Activated T-cell treated with anti-CD3 and anti-CD28 coated beads, Interleukin-2, amount 50 U/mL, for 72 hours (primary cell): ENCODE measurements around the gene ERVFRD-1. TPM values are rescaled to one million over a fixed set of nuclear protein-coding genes. Genes with fewer than 3 reads are reported as not detected.
A peak's percentile ranks its signal among the peaks of the same experiment; 100 is the strongest.
"Not testable (repeated sequence)": the region's sequence is repeated elsewhere in the genome, so short reads cannot be mapped to it uniquely, and the experiment has no call there.

ENCODE experiments used
- ATAC-seq, 2 donors: fragments of 150-1000 bp; cut with Tn5 transposase; replicated peaks in 1 of 2; 2 replicates each; pipeline ENCODE4 v1.10.0; 2021; ENCODE audit warnings: moderate library complexity in 2 of 2, mild to moderate bottlenecking in 1 of 2
- DNase-seq, 2 donors: peaks; one replicate each; pipeline ENCODE4 v3.0.0; 2021 to 2022; ENCODE audit warnings: mixed read lengths in 1 of 2
- H3K27ac Mint-ChIP-seq: one replicate; pipeline ENCODE4 v1.8.0; 2022; ENCODE audit warnings: mild to moderate bottlenecking, moderate library complexity, mixed read lengths
- H3K27me3 Mint-ChIP-seq: one replicate; pipeline ENCODE4 v1.8.0; 2022; ENCODE audit warnings: low read depth, mixed read lengths
- H3K36me3 Mint-ChIP-seq, 2 donors: one replicate each; pipeline ENCODE4 v1.8.0; 2022; ENCODE audit warnings: mixed read lengths in 2 of 2, mild to moderate bottlenecking in 1 of 2; ENCODE audit not compliant: insufficient read depth in 2 of 2
- H3K4me1 Mint-ChIP-seq: one replicate; pipeline ENCODE4 v1.8.0; 2022; ENCODE audit warnings: low read depth, mixed read lengths
- H3K4me3 Mint-ChIP-seq, 2 donors: one replicate each; pipeline ENCODE4 v1.8.0; 2022; ENCODE audit warnings: mild to moderate bottlenecking in 2 of 2, mixed read lengths in 2 of 2, moderate library complexity in 2 of 2
- H3K9me3 Mint-ChIP-seq, 2 donors: one replicate each; pipeline ENCODE4 v1.8.0; 2022; ENCODE audit warnings: mixed read lengths in 2 of 2
- total RNA-seq, 2 donors: library from RNA; stranded (reverse); gene quantifications; one replicate each; pipeline ENCODE4 v1.2.3, GENCODE V29; 2022

The ERVFRD-1 gene
- total RNA-seq, 2 donors from 2014 or later: not detected

DNA sequence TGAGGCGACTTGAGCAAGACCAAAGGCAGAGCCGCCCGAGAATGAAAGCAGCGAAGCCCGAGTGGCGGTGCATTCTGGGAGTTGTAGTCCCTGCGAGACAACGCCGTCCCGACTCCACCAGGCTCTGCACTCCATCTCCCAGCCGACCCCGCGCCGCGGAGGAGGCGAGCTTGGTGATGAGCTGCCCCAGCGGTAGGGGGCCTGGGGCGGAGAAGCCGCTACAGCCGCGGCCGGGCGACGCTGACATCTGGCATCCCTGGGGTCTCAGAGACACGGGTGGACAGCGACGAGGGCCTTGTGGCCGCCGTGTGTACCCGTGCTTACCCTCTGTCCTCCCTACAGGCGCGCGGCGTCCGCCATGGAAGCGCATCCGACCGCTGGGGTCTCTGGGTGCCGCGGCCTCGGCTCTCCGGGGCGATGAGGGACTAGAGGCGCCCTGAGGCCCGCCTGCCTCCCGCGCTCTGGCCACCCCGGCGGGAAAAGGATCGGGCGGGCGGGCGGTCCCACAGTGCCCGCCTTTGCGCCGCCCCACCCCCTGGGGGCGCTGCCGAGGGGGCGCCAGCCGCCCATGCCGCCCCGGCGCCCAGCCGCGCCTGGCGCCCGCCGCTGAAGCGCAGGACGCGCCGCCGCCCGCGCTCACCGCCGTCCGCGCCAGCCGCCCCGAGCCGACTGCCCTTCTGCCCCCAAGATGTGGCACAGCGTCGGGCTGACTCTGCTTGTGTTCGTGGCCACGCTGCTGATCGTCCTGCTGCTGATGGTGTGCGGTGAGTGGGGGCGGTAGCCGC is 17.7 kb downstream of the ERVFRD-1 start, which contains the start of gene SMIM13:
Gene SMIM13 (plus strand): TSS at position 209 of the 785 bp plus-strand sequence. CDS start 480 bp downstream, at position 689.
- Mint-ChIP-seq H3K4me1 (peaks cover 32% of the 10 kb centered on the region), H3K9me3 (no peaks in the 10 kb centered on the region), H3K27me3 (no peaks in the 10 kb centered on the region), H3K27ac (peak within 1 kb of the TSS; percentile 100), H3K36me3 (peaks cover 3% of the 10 kb centered on the region in 2 donors), H3K4me3 (peak within 1 kb of the TSS; percentile 88 to 100)
- ATAC-seq (peak; percentile 92 to 96), DNase-seq (peak; percentile 95 to 96)

DNA sequence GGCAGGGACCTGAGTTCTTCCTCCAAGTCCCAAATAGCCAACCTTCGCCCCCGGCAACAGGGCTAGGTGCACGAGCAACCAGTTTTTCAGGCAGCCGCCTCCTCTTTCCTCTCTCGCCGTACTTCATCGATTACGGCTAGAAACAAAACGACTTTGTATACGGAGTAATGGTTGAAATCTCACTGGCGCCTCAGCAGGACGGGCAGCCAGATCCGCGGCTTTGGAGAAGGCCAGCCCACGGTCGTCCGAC is 18.2 kb downstream of the ERVFRD-1 start:
- ATAC-seq (peak; percentile 8 to 13), DNase-seq (no peak)
- Mint-ChIP-seq H3K4me1 (peaks cover 32% of the 10 kb centered on the region), H3K27ac (peak overlapping the region; percentile 94), H3K27me3 (no peaks in the 10 kb centered on the region), H3K9me3 (no peaks in the 10 kb centered on the region), H3K4me3 (peak overlapping the region; percentile 88 to 100), H3K36me3 (peaks cover 3% of the 10 kb centered on the region in 2 donors)

GRCh38 chr6:11092668-11093375 is 18.7 kb downstream of the ERVFRD-1 start:
- H3K4me3 Mint-ChIP-seq: peak overlapping the region; percentile 88 to 100
- H3K9me3 Mint-ChIP-seq: no peaks in the 10 kb centered on the region
- H3K4me1 Mint-ChIP-seq: peaks cover 32% of the 10 kb centered on the region
- ATAC-seq (peak; percentile 21 to 24), DNase-seq (peak in 1 of 2 donors; percentile 35)
- H3K27me3 Mint-ChIP-seq: no peaks in the 10 kb centered on the region
- peak overlapping the region; percentile 94 for H3K27ac Mint-ChIP-seq
- peaks cover 3% of the 10 kb centered on the region in 2 donors for H3K36me3 Mint-ChIP-seq

DNA sequence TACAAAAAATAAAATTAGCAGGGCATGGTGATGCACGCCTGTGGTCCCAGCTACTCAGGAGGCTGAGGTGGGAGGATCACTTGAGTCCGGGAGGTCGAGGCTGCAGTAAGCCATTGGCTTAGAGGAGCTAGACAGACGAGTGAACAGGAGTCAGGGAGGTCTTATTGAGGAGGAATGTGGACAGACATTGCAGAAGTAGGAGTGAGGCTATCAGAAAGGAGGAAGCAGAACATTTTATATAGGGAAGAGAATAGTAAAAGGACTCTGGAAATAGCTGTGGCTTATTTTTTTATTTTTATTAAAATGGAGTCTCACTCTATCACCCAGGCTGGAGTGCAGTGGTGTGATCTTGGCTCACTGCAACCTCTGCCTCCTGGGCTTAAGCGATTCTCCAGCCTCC is 20.4 kb downstream of the ERVFRD-1 start:
- not testable (repeated sequence) for DNase-seq, ATAC-seq, H3K36me3 Mint-ChIP-seq, H3K27ac Mint-ChIP-seq, H3K4me3 Mint-ChIP-seq, H3K27me3 Mint-ChIP-seq, H3K9me3 Mint-ChIP-seq
- peaks cover 27% of the 10 kb centered on the region for H3K4me1 Mint-ChIP-seq

DNA sequence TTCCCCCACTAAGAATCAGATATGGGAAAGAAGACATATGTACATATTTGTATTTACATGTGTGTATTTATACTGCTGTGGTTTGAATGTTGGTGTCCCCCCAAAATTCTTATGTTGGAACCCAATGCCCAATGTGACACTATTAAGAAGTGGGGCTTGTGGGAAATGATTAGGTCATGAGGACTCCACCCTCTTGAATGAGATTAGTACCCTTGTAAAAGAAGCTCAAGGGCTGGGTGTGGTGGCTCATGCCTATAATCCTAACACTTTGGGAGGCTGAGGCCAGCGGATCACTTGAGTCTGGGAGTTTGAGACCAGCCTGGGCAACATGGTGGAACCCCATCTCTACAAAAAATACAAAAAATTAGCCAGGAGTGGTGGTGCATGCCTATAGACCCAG is 21.8 kb downstream of the ERVFRD-1 start:
- no peaks in the 10 kb centered on the region for H3K27me3 Mint-ChIP-seq
- ATAC-seq: no peak
- no peak overlapping the region for H3K27ac Mint-ChIP-seq
- H3K4me3 Mint-ChIP-seq: no peak overlapping the region
- H3K36me3 Mint-ChIP-seq: peaks cover 0 to 3% of the 10 kb centered on the region in 2 donors
- no peaks in the 10 kb centered on the region for H3K9me3 Mint-ChIP-seq
- no peak for DNase-seq
- peaks cover 14% of the 10 kb centered on the region for H3K4me1 Mint-ChIP-seq

DNA sequence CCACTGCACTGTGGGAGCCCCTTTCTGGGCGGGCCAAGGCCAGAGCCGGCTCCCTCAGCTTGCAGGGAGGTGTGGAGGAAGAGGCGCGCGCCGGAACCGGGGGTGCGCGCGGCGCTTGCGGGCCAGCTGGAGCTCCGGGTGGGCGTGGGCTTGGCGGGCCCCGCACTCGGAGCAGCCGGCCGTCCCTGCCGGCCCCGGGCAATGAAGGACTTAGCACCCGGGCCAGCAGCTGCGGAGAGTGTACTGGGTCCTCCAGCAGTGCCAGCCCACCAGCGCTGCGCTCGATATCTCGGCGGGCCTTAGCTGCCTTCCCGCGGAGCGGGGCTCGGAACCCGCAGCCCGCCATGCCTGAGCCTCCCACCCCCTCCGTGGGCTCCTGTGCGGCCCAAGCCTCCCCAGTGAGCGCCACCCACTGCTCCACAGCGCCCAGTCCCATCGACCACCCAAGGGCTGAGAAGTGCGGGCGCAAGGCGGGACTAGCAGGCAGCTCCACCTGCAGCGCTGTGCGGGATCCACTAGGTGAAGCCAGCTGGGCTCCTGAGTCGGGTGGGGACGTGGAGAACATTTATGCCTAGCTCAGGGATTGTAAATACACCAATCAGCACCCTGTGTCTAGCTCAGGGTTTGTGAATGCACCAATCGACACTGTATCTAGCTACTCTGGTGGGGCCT is 24.2 kb downstream of the ERVFRD-1 start:
- H3K27ac Mint-ChIP-seq, H3K4me1 Mint-ChIP-seq, H3K27me3 Mint-ChIP-seq, H3K9me3 Mint-ChIP-seq, DNase-seq, ATAC-seq, H3K4me3 Mint-ChIP-seq, H3K36me3 Mint-ChIP-seq: not testable (repeated sequence)

DNA sequence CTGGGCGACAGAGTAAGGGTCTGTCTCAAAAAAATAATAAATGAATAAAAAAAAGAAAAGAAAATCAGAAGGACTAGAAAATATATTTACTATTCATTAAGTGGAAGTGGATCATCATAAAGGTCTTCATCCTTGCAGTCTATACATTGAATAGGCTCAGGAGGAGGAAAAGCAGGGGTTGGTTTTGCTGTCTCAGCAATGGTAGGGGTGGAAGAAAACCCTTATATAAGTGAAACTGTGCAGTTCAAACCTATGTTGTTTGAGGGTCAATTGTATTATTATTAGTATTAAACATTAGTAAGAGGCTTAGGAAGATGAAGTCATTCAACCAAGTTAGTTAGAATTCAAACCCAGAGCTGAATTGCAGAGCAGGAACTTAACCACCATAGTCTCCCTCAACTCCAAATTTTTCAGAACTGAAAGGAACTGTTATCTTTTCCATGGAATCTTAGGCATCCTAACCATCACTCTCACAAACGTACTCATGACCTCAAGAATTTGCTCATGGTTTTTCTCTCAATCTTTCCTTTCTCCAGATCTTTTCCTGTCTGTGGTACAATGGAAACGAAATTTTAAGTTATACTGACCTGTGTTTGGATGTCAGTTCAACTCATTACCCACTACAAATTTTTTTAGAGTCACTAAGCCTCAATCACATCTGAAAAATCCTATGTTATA is 25.6 kb downstream of the ERVFRD-1 start:
- Mint-ChIP-seq H3K4me1 (no peaks in the 10 kb centered on the region), H3K36me3 (no peaks in the 10 kb centered on the region), H3K27me3 (no peaks in the 10 kb centered on the region), H3K4me3 (no peak overlapping the region), H3K9me3 (no peaks in the 10 kb centered on the region), H3K27ac (no peak overlapping the region)
- ATAC-seq (no peak), DNase-seq (no peak)

DNA sequence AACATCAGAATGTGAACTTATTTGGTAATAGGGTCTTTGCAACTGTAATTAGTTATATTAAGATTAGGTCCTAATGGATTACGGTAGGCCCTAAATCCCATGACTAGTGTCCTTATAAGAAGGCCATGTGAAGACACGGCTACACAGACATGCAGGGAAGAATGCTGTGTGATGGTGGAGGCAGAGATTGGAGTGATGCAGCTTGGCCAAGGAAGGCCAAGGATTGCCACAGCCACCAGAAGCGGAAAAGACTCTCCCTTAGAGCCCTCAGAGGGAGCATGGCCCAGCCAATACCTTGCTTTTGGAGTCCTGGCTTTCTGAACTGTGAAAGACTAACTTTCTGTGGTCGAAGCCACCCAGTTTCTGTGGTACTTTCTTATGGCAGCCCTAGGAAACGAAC is 27.6 kb downstream of the ERVFRD-1 start:
- ATAC-seq (no peak), DNase-seq (no peak)
- Mint-ChIP-seq H3K4me1 (no peaks in the 10 kb centered on the region), H3K36me3 (no peaks in the 10 kb centered on the region), H3K4me3 (no peak overlapping the region), H3K27me3 (no peaks in the 10 kb centered on the region), H3K27ac (no peak overlapping the region), H3K9me3 (no peaks in the 10 kb centered on the region)

GRCh38 chr6:11083491-11083890 is 28.0 kb downstream of the ERVFRD-1 start:
- no peaks in the 10 kb centered on the region for H3K27me3 Mint-ChIP-seq
- H3K27ac Mint-ChIP-seq: no peak overlapping the region
- H3K9me3 Mint-ChIP-seq: no peaks in the 10 kb centered on the region
- H3K4me3 Mint-ChIP-seq: no peak overlapping the region
- no peaks in the 10 kb centered on the region for H3K36me3 Mint-ChIP-seq
- ATAC-seq (no peak), DNase-seq (no peak)
- H3K4me1 Mint-ChIP-seq: no peaks in the 10 kb centered on the region

DNA sequence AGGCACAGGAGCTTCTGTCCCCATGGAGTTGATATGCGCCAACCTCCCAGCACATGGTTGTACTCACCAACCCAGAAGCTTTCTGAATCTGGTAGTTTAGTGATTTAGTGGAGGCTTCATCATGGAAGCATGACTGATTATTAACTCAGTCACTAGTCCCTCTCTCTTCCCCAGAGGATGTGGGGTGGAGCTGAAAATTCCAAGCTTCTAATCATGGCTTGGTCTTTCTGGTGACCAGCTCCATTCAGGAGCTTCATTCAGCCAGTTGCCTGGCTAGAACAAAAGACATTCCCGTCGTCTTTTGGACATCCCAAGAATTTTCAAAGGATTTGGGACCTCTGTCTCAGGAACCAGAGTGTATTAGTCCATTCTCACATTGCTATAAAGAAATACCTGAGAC is 31.2 kb downstream of the ERVFRD-1 start:
- H3K4me1 Mint-ChIP-seq: no peaks in the 10 kb centered on the region
- no peak overlapping the region for H3K4me3 Mint-ChIP-seq
- DNase-seq (no peak), ATAC-seq (no peak)
- H3K27me3 Mint-ChIP-seq: no peaks in the 10 kb centered on the region
- H3K9me3 Mint-ChIP-seq: no peaks in the 10 kb centered on the region
- H3K27ac Mint-ChIP-seq: no peak overlapping the region
- H3K36me3 Mint-ChIP-seq: no peaks in the 10 kb centered on the region

GRCh38 chr6:11078266-11078665 is 33.3 kb downstream of the ERVFRD-1 start:
- Mint-ChIP-seq H3K36me3 (no peaks in the 10 kb centered on the region), H3K27me3 (no peaks in the 10 kb centered on the region), H3K27ac (no peak overlapping the region), H3K4me1 (no peaks in the 10 kb centered on the region), H3K4me3 (no peak overlapping the region), H3K9me3 (no peaks in the 10 kb centered on the region)
- no peak for DNase-seq
- ATAC-seq: no peak

DNA sequence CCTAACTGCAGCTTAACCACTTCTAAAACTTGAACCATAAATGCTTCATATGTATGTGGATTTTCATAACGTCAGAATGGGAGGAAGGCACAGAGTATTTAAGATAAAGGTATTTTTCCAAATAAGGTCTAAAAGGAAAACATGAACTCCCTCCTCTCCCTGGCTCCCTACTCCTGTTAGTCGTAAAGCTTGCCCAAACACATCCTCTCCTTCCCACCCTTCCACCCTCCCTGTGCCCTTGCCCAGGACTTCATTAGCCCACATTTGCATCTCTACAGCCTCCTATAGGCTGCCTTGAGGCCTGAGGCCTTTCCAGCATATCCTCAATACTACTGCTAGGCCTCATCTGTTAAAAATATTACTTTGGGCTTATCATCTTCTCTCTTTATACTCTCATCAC is 35.0 kb downstream of the ERVFRD-1 start:
- Mint-ChIP-seq H3K27me3 (no peaks in the 10 kb centered on the region), H3K9me3 (no peaks in the 10 kb centered on the region), H3K4me3 (no peak overlapping the region), H3K27ac (no peak overlapping the region), H3K36me3 (no peaks in the 10 kb centered on the region), H3K4me1 (no peaks in the 10 kb centered on the region)
- DNase-seq (no peak), ATAC-seq (no peak)

DNA sequence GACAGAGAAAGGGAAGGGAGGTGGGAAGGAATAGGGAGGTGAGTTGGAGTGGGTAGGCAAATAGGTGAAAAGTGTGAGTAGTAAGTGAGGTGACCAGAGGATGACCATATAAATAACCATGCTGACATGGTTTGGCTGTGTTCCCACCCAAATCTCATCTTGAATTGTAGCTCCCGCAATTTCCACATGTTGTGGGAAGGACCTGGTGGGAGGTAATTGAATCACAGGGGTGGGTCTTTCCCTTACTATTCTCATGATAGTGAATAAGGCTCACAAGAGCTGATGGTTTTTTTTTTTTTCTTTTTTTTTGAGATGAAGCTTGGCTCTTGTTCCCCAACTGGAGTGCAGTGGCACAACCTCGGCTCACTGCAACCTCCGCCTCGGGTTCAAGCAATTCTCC is 39.4 kb downstream of the ERVFRD-1 start:
- ATAC-seq (no peak), DNase-seq (no peak)
- no peaks in the 10 kb centered on the region for H3K27me3 Mint-ChIP-seq
- no peak overlapping the region for H3K27ac Mint-ChIP-seq
- no peaks in the 10 kb centered on the region for H3K9me3 Mint-ChIP-seq
- H3K36me3 Mint-ChIP-seq: no peaks in the 10 kb centered on the region
- no peak overlapping the region for H3K4me3 Mint-ChIP-seq
- no peaks in the 10 kb centered on the region for H3K4me1 Mint-ChIP-seq
